K562 (cell line): ENCODE results near the gene TRAPPC1. TPM values are rescaled to one million over a fixed set of nuclear protein-coding genes. Genes with fewer than 3 reads are reported as not detected.

Source experiments
- BMI1 ChIP-seq: fragments of 150-350 bp; IDR thresholded peaks from 2 replicates; pipeline ENCODE4 v1.6.1; 2014; ENCODE audit warnings: low read length
- CBX5 ChIP-seq: IDR thresholded peaks from 2 replicates; pipeline ENCODE4 v1.6.1; 2014; ENCODE audit warnings: low read depth, borderline replicate concordance
- CCAR2 ChIP-seq: fragments of 200-400 bp; formaldehyde crosslinking; IDR thresholded peaks from 2 replicates; pipeline ENCODE4 v1.6.1; 2017; ENCODE audit warnings: mild to moderate bottlenecking, low read depth, low read length
- CREB5 ChIP-seq: fragments of 250-450 bp; sonication (Bioruptor Pico); IDR thresholded peaks from 2 replicates; pipeline ENCODE4 v1.5.0; 2020; ENCODE audit warnings: mild to moderate bottlenecking
- E2F3 ChIP-seq: fragments of 250-450 bp; sonication (Bioruptor Pico); IDR thresholded peaks from 2 replicates; pipeline ENCODE4 v1.4.0; 2020; ENCODE audit warnings: mild to moderate bottlenecking
- FOS ChIP-seq: IDR thresholded peaks from 3 replicates; pipeline ENCODE4 v1.6.1; 2011; ENCODE audit not compliant: insufficient read length; ENCODE audit errors: extremely low read depth
- PHB ChIP-seq: fragments of 250-450 bp; sonication (Bioruptor Pico); IDR thresholded peaks from 2 replicates; pipeline ENCODE4 v1.5.0; 2021
- REST ChIP-seq, 2 experiments: fragments of 450-650 bp; formaldehyde crosslinking in 1 of 2; IDR thresholded peaks; 2 replicates each; pipeline versions ENCODE4 v1.4.0 to v1.6.1; 2014 to 2020; ENCODE audit warnings: mild to moderate bottlenecking in 2 of 2, borderline replicate concordance in 1 of 2, low read depth in 1 of 2
- RNF2 ChIP-seq: sonication (generic); IDR thresholded peaks from 2 replicates; pipeline ENCODE4 v1.6.1; 2016
- SNAPC5 ChIP-seq: fragments of 250-450 bp; sonication (Bioruptor Pico); IDR thresholded peaks from 2 replicates; pipeline ENCODE4 v1.8.0; 2021; ENCODE audit warnings: moderate library complexity, mild to moderate bottlenecking, inconsistent platforms
- SNIP1 ChIP-seq: fragments of 450-650 bp; IDR thresholded peaks from 2 replicates; pipeline ENCODE4 v1.7.1; 2017; ENCODE audit warnings: low read depth, mild to moderate bottlenecking
- SOX6 ChIP-seq: fragments of 450-650 bp; IDR thresholded peaks from 2 replicates; pipeline ENCODE4 v1.6.1; 2014; ENCODE audit warnings: mild to moderate bottlenecking
- SRSF3 ChIP-seq: fragments of 200-400 bp; formaldehyde crosslinking; IDR thresholded peaks from 2 replicates; pipeline ENCODE4 v1.6.1; 2016; ENCODE audit warnings: mild to moderate bottlenecking, low read length, moderate library complexity; ENCODE audit not compliant: insufficient read depth
- ZNF23 ChIP-seq: fragments of 250-450 bp; sonication (Bioruptor Pico); IDR thresholded peaks from 2 replicates; pipeline ENCODE4 v1.4.0; 2020; ENCODE audit warnings: mild to moderate bottlenecking
- ZNF449 ChIP-seq: fragments of 250-450 bp; sonication (Bioruptor Pico); IDR thresholded peaks from 2 replicates; pipeline ENCODE4 v1.8.0; 2022; ENCODE audit warnings: moderate library complexity, mild to moderate bottlenecking, inconsistent platforms
- ZNF551 ChIP-seq: fragments of 250-450 bp; sonication (Bioruptor Pico); IDR thresholded peaks from 2 replicates; pipeline ENCODE4 v1.5.0; 2021; ENCODE audit warnings: mild to moderate bottlenecking, moderate library complexity
- polyA plus RNA-seq, 8 experiments: library from polyadenylated mRNA; depleted of rRNA in 4 of 8; stranded (reverse) in 5 of 8; unstranded in 3 of 8; fragments of >200 nt; fragmentation: Nextera tagmentation in 2 of 8; fragmentation: Illumina TruSeq in 1 of 8; extraction: Ambion mirVana in 2 of 8; extraction: Trizol in 1 of 8; gene quantifications; 2 replicates each; pipeline versions ENCODE4 v1.2.1 to v1.2.3, GENCODE V29; 2011 to 2014; ENCODE audit warnings: inconsistent platforms in 1 of 8, missing spikeins in 1 of 8
- total RNA-seq, 7 experiments: library from RNA; depleted of rRNA in 6 of 7; stranded (reverse); fragments of >200 nt in 6 of 7; fragmentation: Illumina TruSeq in 2 of 7; extraction: Trizol in 2 of 7; gene quantifications; 2 replicates each; pipeline versions ENCODE4 v1.2.1 to v1.2.3, GENCODE V29; 2011 to 2021; ENCODE audit warnings: low replicate concordance in 1 of 7

The TRAPPC1 gene
- total and polyA plus RNA-seq, 9 of the 15 experiments (the other 6 are each of a cell fraction or from before 2014, with no cell fraction given), result 11.7 to 82.8 (median 36.2) TPM

GRCh38 chr17:7915611-7916384 lies 15.9 kb downstream of the TRAPPC1 start, which contains the start of gene RNF227 (continued):
- TF ChIP-seq E2F3 (CRISPR knock-in tag), result peak; percentile 77
- TF ChIP-seq FOS, result no peak
- peak; percentile 51 for TF ChIP-seq RNF2
- no peak for TF ChIP-seq CCAR2
- TF ChIP-seq SRSF3, result no peak
- TF ChIP-seq ZNF23 (CRISPR knock-in tag), result no peak
- TF ChIP-seq REST (IDR thresholded peaks at IDR 0.05; ENCODE audit: borderline replicate concordance), result peak; percentile 76
- TF ChIP-seq REST (CRISPR knock-in tag; IDR thresholded peaks at IDR 0.05; ENCODE audit: low read depth), result no peak
- TF ChIP-seq ZNF551 (CRISPR knock-in tag), result no peak
- no peak for TF ChIP-seq CBX5
- no peak for TF ChIP-seq CREB5
- TF ChIP-seq SOX6, result no peak
- no peak for TF ChIP-seq ZNF449 (CRISPR knock-in tag)
- peak; percentile 83 for TF ChIP-seq SNIP1
- no peak for TF ChIP-seq SNAPC5 (CRISPR knock-in tag)
- no peak for TF ChIP-seq BMI1
- TF ChIP-seq PHB (CRISPR knock-in tag), result no peak
